GM18498 (cell line): Measurements from ENCODE around the gene RTEL1.

Experiments
- ATAC-seq: cut with Tn5 transposase; IDR thresholded peaks from one replicate; pipeline ENCODE4 v1.9.1; 2021; ENCODE audit warnings: mild to moderate bottlenecking, moderate library complexity; ENCODE audit not compliant: unreplicated experiment

Gene RTEL1

DNA sequence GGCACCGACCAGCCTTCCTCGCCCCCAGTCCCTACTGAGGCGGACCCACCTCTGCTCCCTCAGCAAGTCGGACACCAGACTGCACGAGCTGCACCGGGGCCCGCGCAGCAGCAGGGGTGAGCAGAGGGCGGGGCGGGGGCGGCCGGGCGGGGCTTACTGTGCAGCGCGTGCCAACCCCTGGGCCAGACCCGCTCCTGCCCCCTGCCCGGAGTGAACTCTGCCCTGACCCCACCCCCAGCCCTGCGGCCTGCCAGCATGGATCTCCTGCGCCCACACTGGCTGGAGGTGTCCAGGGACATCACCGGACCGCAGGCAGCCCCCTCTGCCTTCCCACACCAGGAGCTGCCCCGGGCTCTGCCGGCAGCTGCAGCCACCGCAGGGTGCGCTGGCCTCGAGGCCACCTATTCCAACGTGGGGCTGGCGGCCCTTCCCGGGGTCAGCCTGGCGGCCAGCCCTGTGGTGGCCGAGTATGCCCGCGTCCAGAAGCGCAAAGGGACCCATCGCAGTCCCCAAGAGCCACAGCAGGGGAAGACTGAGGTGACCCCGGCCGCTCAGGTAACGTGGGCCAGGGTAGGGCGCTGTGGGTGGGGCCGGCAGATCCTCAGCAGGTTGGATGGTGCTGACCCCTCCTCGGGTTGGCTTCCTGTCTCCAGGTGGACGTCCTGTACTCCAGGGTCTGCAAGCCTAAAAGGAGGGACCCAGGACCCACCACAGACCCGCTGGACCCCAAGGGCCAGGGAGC lies 80.0 kb downstream of the RTEL1 start:
- no peak for ATAC-seq

- no peak for ATAC-seq
Measured at GRCh38 chr20:63738687-63739129, 80.6 kb downstream of the RTEL1 start.

DNA sequence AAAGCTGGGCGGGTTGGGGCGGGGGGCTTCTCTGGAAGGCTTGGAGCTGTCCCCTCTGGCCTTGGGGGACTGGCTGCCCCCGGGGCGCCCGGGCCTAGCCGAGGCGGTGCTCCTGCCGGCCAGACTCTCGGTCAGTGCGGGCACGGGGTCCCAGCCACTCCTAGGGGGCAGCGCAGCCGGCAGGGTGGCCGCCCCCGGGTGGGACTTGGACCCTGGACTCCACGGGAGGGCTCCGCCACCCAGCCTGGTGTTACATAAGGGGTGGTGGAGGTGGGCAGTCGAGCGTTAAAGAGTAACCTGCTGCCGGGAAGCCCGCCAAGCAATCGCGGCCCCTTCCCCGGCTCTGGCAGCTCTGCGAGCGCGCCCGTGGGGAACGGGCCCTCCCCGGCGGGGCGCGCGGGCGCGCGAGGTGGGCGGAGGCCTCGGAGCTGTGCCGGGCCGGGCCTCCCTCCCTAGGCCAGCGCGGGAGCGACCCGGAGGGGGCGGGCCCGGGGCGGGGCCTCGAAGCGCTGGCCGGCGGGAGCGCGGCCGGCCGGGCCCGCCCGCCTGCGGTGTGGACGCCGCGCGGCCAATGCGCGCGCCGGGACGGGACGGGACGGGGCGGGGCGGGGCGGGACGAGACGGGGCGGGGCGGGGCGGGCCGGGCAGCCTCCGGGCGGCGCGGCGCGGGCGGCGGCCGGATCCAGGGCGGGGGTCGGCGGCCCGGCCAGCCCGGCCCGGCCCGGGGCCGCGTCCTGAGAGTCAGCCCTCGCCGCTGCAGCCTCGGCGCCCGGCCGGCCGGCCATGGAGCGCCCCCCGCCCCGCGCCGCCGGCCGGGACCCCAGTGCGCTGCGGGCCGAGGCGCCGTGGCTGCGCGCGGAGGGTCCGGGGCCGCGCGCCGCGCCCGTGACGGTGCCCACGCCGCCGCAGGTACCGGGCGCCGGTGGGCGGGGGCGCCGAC lies 81.3 kb downstream of the RTEL1 start, which contains the start of gene SLC2A4RG:
TSS of gene SLC2A4RG (plus strand) at position 647 of the 940 bp plus-strand sequence. CDS start at position 784, 137 bp downstream.
- ATAC-seq: peak; percentile 49

DNA sequence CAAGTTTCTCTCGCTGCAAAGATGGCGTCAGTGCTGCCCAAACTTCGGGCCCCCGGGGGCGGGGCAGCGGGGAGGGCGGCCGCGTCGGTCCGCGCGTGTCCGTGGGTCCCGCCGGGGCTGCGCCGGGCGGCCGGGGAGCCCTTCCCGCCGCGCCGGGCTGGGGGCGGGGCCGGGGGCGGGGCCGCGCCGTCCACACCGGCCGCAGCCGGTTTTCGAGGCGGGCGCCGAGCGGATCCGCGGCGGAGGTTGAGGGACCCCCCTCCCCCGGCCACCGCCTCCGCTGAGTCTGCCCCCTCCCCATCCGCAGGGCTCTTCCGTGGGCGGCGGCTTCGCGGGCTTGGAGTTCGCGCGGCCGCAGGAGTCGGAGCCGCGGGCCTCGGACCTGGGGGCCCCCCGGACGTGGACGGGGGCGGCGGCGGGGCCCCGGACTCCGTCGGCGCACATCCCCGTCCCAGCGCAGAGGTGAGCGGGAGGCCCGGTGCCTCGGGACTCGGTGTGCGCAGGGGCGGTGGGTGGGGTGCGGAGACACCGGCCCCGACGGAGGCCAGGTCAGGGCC lies 82.0 kb downstream of the RTEL1 start:
- peak; percentile 20 for ATAC-seq

- ATAC-seq: no peak
Measured at GRCh38 chr20:63740627-63741353, 82.7 kb downstream of the RTEL1 start.

DNA sequence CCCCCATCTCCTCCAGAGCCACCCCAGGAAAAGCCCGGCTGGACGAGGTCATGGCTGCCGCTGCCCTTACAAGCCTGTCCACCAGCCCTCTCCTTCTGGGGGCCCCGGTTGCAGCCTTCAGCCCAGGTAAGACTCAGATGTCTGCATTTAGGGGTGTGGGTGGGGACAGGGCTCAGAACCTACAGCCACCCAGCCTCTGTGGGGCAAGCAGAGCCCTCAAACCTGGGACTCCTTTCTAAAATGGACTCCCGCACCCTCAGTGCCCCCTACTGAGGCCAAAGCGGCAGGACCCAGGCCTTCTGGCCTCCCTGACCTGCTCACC lies 83.2 kb downstream of the RTEL1 start:
- ATAC-seq: no peak

DNA sequence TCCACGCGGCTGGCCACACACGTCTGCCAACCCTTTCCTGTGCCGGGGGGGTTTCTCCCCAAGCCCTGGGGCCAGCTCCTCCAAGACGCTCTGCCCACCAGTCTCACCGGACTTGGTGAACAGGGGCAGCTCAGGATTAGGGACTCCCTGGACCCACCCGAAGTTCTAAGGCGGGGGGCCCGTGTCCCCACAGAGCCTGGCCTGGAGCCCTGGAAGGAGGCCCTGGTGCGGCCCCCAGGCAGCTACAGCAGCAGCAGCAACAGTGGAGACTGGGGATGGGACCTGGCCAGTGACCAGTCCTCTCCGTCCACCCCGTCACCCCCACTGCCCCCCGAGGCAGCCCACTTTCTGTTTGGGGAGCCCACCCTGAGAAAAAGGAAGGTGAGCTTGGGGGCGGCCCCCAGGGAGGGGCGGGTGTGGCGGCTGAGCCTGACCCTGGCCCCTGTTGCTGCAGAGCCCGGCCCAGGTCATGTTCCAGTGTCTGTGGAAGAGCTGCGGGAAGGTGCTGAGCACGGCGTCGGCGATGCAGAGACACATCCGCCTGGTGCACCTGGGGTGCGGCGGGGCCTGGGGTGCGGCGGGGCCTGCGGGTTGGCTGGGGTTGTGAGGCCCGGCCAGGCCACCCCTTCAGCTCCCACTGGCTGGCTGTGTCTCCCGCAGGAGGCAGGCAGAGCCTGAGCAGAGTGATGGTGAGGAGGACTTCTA lies 83.7 kb downstream of the RTEL1 start:
- ATAC-seq: no peak

GRCh38 chr20:63742381-63743024 lies 84.4 kb downstream of the RTEL1 start:
- ATAC-seq: no peak

DNA sequence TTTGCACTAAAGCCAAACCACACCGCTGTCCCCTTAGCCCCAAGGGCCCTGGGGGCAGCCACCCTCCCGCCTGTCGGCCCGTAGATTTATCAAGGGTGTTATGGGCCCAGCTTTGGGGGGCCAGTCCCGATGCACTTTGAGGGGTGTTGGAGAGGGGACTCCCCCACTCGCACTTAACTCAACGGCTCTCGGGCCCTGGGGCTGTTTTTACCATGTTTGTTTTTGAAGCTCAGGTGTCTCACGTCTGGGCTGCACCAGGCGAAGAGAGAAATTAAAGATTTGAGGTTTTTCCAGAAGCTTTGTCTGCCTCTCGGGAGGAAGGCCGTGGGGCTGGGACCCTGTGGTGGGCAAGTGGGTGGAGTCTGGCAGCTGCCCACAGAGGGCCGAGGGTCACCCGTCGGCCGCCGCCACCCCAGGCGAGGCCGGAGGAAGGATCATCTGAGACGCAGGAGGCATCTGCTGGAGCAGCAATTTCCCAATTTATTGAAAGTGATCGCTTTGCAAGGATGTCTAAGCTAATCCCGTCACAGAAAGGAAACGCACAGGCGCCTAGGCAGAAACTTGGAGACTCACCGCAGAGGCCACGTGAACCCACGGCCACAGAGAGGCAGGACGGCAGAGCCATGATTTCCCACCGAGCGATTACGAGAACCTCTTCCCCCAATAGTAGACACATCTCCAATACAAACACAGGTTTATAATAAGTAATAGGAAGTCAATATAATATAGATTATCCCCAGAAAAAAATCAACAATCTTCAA lies 85.3 kb downstream of the RTEL1 start:
- ATAC-seq: no peak

- no peak for ATAC-seq
Measured at GRCh38 chr20:63744158-63744557, 86.0 kb downstream of the RTEL1 start.

- ATAC-seq: no peak
Measured at GRCh38 chr20:63744574-63745423, 86.7 kb downstream of the RTEL1 start.

GRCh38 chr20:63745424-63745805 lies 87.3 kb downstream of the RTEL1 start:
- ATAC-seq: no peak
